Osteocyte (in vitro differentiated cells): ENCODE results near the gene MARS1. TPM values are rescaled to one million over a fixed set of nuclear protein-coding genes. Genes with fewer than 3 reads are reported as not detected.

Source experiments
- DNase-seq: peaks from one replicate; pipeline ENCODE4 v3.0.0; 2021; ENCODE audit warnings: mixed read lengths; ENCODE audit not compliant: unreplicated experiment; ENCODE audit errors: extremely low spot score
- H3K27ac Mint-ChIP-seq: one replicate; pipeline ENCODE4 v1.8.0; 2021; ENCODE audit warnings: mild to moderate bottlenecking, mixed read lengths; ENCODE audit not compliant: unreplicated experiment
- H3K27me3 Mint-ChIP-seq: one replicate; pipeline ENCODE4 v1.8.0; 2021; ENCODE audit warnings: mixed read lengths; ENCODE audit not compliant: unreplicated experiment
- H3K36me3 Mint-ChIP-seq: one replicate; pipeline ENCODE4 v1.8.0; 2021; ENCODE audit warnings: mixed read lengths; ENCODE audit not compliant: unreplicated experiment
- H3K4me1 Mint-ChIP-seq: one replicate; pipeline ENCODE4 v1.8.0; 2021; ENCODE audit warnings: mixed read lengths; ENCODE audit not compliant: unreplicated experiment
- H3K4me3 Mint-ChIP-seq: one replicate; pipeline ENCODE4 v1.8.0; 2021; ENCODE audit warnings: mild to moderate bottlenecking, moderate library complexity, mixed read lengths; ENCODE audit not compliant: unreplicated experiment
- H3K9me3 Mint-ChIP-seq: one replicate; pipeline ENCODE4 v1.8.0; 2021; ENCODE audit warnings: mixed read lengths; ENCODE audit not compliant: unreplicated experiment
- CTCF ChIP-seq: fragments of 200-600 bp; sonication (generic); IDR thresholded peaks from 2 replicates; pipeline ENCODE4 v1.5.0; 2021; ENCODE audit warnings: antibody characterized with exemption, mild to moderate bottlenecking, moderate library complexity
- total RNA-seq: library from RNA; stranded (reverse); gene quantifications from 2 replicates; pipeline ENCODE4 v1.2.1, GENCODE V29; 2021

MARS1 gene
- total RNA-seq, 1 donor from 2014 or later = 401 TPM

GRCh38 chr12:57458665-57459054, 29.2 kb upstream of the MARS1 start:
- Mint-ChIP-seq H3K9me3 (no peaks in the 10 kb centered on the region), H3K4me3 (peak overlapping the region; percentile 93), H3K27ac (peak overlapping the region; percentile 97), H3K27me3 (no peaks in the 10 kb centered on the region), H3K36me3 (no peaks in the 10 kb centered on the region), H3K4me1 (peaks cover 47% of the 10 kb centered on the region)
- DNase-seq = no peak
- TF ChIP-seq CTCF = no peak

- Mint-ChIP-seq H3K9me3 (no peaks in the 10 kb centered on the region), H3K36me3 (no peaks in the 10 kb centered on the region), H3K4me1 (peaks cover 47% of the 10 kb centered on the region), H3K27me3 (no peaks in the 10 kb centered on the region), H3K27ac (peak overlapping the region; percentile 97), H3K4me3 (peak overlapping the region; percentile 93)
- peak; percentile 91 for TF ChIP-seq CTCF
- peak; percentile 97 for DNase-seq
These were observed 28.7 kb upstream of the MARS1 start for GRCh38 chr12:57459055-57459749.

GRCh38 chr12:57459750-57460467, 28.0 kb upstream of the MARS1 start, which contains the start of gene GLI1:
TSS of gene GLI1 (plus strand) at chr12:57459785. CDS start at chr12:57463692, 3,907 bp downstream.
- Mint-ChIP-seq H3K9me3 (no peaks in the 10 kb centered on the region), H3K27ac (peak within 1 kb of the TSS; percentile 97), H3K4me1 (peaks cover 41% of the 10 kb centered on the region), H3K4me3 (peak within 1 kb of the TSS; percentile 93), H3K27me3 (no peaks in the 10 kb centered on the region), H3K36me3 (no peaks in the 10 kb centered on the region)
- TF ChIP-seq CTCF = no peak
- no peak for DNase-seq

GRCh38 chr12:57460468-57460784, 27.4 kb upstream of the MARS1 start:
- Mint-ChIP-seq H3K4me1 (peaks cover 36% of the 10 kb centered on the region), H3K27ac (peak overlapping the region; percentile 82), H3K9me3 (no peaks in the 10 kb centered on the region), H3K27me3 (no peaks in the 10 kb centered on the region), H3K36me3 (no peaks in the 10 kb centered on the region), H3K4me3 (peak overlapping the region; percentile 72)
- DNase-seq = no peak
- no peak for TF ChIP-seq CTCF

- H3K9me3 Mint-ChIP-seq = no peaks in the 10 kb centered on the region
- H3K4me1 Mint-ChIP-seq = peaks cover 32% of the 10 kb centered on the region
- H3K27me3 Mint-ChIP-seq = no peaks in the 10 kb centered on the region
- H3K36me3 Mint-ChIP-seq = no peaks in the 10 kb centered on the region
- peak overlapping the region; percentile 79 for H3K4me3 Mint-ChIP-seq
- no peak for DNase-seq
- peak overlapping the region; percentile 41 for H3K27ac Mint-ChIP-seq
- no peak for TF ChIP-seq CTCF
These were observed 27.0 kb upstream of the MARS1 start for GRCh38 chr12:57460841-57461275.
